GOT3 (cell line): ENCODE data around the gene LRRC56.
"Not testable (repeated sequence)": the region's sequence is repeated elsewhere in the genome, so short reads cannot be mapped to it uniquely, and the experiment has no call there.

ENCODE experiments used
- DNase-seq: peaks from one replicate; lab custom pipeline; 2025; ENCODE audit warnings: mixed read lengths; lab: John Stamatoyannopoulos, UW

Gene LRRC56

GRCh38 chr11:559712-560304 is 22.5 kb downstream of the LRRC56 start:
- DNase-seq: no peak

- peak; percentile 43 for DNase-seq
These were observed 23.2 kb downstream of the LRRC56 start, which contains the start of the genes LMNTD2 and RASSF7 for GRCh38 chr11:560305-561147. Gene LMNTD2 (minus strand): TSS chr11:560738. CDS start chr11:560716, 22 bp downstream. Gene RASSF7 (plus strand): TSS chr11:560970. CDS start chr11:561769, 799 bp downstream.

DNA sequence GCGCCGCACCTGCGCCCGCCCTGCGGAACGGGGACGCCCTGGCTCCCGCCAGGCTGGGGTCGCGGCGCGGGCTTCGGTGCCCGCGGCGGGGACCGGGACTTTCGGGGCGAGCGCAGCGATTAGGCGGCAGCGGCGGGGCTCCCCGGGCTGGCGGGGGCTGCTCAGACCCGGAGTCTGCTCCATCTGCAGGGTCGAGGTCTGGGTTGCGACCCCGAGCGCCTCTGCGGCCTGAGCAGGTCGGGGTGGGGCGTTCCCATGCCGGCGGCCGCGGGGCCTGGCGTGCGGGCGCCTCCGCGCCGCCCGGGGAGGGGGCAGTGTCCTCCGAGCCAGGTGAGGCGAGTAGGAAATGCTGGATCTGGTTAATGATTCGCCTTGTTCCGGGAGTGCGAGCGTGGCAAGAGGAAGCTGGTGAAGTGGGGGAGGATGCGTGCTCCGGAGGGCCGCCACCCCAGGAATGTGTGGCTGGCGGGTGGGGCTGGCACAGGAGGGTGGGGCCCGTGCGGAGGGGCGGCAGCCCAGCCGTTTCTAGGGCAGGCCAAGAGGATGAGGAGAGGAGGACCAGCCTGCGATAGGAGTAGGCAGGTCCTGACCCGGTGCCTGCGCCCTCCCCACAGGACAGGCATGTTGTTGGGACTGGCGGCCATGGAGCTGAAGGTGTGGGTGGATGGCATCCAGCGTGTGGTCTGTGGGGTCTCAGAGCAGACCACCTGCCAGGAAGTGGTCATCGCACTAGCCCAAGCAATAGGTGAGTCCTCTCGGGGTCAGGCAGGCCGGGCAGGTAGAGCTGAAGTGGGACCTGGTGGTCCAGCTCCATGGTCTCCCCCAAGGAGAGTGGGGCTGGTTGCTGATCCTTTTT is 24.0 kb downstream of the LRRC56 start:
- no peak for DNase-seq

DNA sequence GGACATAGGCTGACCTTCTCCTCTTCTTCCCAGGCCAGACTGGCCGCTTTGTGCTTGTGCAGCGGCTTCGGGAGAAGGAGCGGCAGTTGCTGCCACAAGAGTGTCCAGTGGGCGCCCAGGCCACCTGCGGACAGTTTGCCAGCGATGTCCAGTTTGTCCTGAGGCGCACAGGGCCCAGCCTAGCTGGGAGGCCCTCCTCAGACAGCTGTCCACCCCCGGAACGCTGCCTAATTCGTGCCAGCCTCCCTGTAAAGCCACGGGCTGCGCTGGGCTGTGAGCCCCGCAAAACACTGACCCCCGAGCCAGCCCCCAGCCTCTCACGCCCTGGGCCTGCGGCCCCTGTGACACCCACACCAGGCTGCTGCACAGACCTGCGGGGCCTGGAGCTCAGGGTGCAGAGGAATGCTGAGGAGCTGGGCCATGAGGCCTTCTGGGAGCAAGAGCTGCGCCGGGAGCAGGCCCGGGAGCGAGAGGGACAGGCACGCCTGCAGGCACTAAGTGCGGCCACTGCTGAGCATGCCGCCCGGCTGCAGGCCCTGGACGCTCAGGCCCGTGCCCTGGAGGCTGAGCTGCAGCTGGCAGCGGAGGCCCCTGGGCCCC is 24.8 kb downstream of the LRRC56 start:
- no peak for DNase-seq

DNA sequence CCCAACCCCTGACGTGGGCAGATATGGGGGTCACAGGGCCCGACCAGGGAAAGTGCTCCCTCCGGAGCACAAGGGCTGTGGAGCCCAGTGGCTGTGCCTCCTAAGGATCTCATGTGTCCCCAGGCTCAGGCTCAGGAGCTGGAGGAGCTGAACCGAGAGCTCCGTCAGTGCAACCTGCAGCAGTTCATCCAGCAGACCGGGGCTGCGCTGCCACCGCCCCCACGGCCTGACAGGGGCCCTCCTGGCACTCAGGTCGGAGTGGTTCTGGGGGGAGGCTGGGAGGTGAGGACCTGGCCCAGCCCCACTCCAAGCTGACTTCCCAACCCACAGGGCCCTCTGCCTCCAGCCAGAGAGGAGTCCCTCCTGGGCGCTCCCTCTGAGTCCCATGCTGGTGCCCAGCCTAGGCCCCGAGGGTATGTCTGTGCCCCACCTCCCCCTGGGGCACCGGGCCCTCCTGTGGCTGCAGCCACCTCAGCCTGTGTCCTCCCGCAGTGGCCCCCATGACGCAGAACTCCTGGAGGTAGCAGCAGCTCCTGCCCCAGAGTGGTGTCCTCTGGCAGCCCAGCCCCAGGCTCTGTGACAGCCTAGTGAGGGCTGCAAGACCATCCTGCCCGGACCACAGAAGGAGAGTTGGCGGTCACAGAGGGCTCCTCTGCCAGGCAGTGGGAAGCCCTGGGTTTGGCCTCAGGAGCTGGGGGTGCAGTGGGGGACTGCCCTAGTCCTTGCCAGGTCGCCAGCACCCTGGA is 25.9 kb downstream of the LRRC56 start:
- no peak for DNase-seq

DNA sequence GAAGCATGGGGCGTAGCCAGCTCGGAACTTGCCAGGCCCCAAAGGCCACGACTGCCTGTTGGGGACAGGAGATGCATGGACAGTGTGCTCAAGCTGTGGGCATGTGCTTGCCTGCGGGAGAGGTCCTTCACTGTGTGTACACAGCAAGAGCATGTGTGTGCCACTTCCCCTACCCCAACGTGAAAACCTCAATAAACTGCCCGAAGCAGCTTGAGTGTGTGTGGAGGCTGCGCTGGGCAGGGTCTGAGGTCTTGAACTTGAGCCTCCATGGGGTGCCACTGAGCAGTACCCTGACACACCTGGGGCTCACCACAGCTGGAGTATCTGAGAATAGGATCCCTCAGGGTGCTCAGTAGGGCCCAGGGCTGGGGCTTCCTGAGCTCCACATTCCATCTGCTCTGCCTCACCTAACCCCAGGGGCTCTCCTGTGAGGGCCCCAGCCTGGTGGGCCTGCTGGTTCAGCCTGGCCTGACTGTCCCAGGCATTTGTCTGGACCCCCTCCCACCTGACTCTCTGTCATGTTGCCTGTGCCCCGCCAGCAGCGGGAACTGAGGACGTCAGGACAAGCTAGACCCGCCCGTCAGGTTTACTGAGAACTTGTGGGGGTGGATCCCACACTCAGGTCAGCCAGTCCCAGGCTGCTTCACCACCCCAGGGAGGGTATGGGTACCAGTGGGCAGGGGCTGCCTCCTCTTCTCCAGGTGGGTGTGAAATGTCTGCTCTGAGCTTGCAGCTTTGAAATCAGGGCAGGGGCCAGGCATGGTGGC is 26.7 kb downstream of the LRRC56 start:
- DNase-seq: no peak

GRCh38 chr11:565921-566509 is 28.7 kb downstream of the LRRC56 start:
- no peak for DNase-seq

DNA sequence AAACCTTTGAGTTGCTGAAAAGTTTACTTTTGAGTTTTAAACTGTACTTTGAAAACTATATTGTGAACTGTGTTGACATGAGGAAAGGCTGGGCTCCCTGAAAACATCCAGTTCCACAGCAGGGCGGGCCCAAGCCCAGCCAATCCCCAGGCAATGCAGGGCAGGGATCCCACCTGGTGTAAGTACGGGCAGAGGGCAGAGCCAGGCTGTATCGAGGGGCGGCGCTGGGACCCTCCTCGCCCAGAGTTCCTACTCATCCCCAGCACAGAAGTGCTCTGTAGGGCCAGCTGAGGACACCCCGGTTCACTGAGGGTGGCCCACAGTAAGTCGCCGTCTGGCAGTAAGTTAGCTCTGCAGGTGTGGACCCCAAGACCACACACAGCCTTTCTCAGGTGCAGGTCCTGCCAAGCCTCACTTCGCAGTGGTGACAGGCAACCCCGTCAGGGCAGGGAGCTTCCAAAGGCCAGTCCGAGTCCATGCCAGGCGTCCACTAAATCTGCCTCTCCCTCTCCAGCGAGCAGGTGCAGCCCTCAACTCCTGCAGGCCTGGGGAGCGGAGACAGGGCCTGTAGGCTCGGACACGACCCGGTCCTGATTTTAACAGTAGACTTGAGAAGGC is 29.8 kb downstream of the LRRC56 start:
- DNase-seq: no peak

DNA sequence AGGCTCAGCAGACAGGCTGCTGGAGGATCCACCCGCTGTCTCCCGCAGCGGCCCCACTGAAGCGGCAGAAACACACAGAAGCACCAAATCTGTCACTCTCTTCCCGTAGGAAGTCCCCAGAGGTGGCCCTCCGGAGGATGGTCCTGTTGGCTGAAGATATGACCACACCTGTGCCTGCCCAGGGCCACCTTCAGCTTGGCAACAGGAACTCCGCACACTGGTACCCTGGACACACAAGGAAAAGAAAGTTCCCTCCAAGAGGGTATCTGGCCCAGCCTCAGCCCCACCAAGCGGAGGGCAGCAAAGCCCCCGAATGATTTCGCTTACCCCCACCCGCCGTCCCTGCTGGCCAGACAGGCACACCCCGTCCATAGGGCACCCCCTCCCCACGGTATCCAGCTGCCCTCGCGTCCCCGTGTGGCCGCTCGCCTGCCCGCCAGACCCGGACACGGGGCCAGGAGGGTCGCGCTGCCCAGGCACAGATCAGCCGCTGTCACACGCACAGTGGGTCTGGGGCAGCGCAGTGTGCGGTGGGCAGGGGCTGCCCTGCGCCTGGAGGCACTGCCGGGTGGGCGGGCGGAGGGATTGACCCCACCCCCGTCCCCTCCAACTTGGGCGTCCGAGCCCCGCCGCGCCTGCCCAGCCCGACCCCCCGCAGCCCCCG is 30.4 kb downstream of the LRRC56 start:
- no peak for DNase-seq

DNA sequence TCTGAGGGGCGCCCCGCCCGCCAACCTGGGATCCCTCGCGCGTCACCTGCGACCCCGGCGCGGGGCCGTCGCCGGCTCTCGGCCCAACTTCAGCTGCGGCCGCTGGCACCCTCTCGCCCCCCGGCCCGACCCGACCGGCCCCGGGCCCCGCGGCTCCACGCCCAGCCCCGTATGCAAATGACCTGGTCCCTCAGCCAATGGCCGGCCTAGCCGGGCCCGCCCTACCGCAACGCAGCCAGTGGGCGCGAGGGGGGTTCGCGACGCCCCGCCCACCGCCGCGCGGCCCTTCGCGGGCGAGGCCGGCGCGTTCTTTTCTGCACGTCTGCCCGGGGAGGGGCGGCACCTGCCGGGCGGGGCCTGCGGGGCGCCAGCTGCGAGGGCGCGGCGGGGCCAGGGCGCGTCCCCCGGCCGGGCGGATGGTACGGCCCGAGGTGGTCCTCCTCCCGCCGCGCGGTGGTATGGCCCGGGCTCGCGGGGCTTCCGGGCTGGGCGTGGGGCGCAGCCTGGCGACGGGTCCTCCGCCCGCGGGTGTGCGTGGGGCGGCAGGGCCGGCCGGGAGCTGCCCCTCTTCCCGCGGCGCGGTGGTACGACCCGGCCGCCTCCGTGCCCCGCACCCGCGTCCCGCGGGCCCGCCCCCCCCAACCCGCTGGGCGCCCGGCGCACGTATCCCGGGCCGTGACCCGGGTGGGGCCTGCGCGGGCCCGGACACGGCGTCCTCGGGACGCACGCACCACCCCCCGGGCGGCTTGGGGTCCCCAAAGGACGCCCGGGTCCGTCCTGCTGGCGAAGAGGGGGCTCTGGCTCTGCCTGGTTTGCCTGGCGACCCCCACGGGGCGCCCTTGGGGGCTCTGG is 31.2 kb downstream of the LRRC56 start:
- DNase-seq: peak; percentile 31

GRCh38 chr11:569158-569885 is 32.0 kb downstream of the LRRC56 start:
- DNase-seq: no peak

DNA sequence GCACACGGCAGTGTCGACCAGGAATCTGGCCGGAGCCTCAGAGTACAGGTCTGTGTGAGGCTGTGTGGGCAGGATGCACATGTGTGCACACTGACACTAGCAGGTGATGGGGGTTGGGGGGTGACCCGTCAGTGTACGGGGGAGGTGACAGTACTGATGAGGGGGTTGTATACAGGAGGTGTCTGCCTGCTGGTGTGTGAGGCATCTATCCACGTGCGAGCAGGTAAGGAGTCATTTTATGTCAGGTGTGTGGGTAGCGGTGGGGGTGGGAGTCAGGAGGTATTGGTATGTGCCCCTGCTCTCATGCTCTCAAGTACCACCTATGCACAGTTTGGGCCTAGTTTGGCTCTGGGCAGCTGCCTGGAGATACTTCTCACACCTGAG is 34.5 kb downstream of the LRRC56 start:
- DNase-seq: no peak

- no peak for DNase-seq
These were observed 35.9 kb downstream of the LRRC56 start for GRCh38 chr11:573146-573759.

- DNase-seq: not testable (repeated sequence)
These were observed 36.8 kb downstream of the LRRC56 start for GRCh38 chr11:574031-574570.

- no peak for DNase-seq
These were observed 37.4 kb downstream of the LRRC56 start for GRCh38 chr11:574632-575312.

DNA sequence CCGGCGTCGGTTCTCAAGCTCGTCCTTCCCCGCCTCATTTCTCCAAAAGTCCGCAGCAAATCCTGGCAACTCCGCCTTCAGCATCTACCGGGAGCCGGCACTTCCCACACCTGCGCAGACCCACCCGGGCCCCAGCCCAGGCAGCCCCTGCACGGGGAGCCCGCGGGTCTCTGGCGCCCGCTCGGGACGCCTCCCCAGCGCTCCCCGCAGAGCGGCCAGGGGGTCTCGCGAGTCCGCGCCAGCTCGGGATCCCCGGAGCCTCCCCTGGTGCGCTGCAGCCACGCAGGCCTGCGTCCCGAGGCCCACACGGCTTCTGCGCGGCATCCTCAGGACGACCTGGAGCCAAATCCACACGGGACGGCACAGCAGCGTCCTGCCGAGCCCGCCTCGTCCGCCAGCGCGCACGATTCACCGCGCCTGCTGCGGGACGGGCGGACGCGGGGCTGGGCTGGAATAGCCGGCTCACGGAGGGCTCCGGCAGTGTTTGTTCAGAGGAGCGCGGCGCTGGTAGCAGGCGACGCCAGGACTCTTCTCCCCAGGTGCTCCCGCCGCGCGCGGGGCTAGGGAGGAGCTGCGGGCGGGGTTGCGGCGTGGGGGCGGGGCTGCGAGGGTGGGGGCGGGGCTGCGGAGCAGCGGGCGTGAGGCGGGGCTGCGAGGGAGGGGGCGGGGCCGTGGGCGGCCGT is 38.1 kb downstream of the LRRC56 start:
- DNase-seq: no peak
